Measurements from ENCODE around the gene CAPZB. TPM values are rescaled to one million over a fixed set of nuclear protein-coding genes. Genes with fewer than 3 reads are reported as not detected.

CAPZB gene
- total RNA-seq, 3 donors from 2014 or later (not counting 1 experiment from before 2014, with no cell fraction given) = 369 to 393 (median 375) TPM

DNA sequence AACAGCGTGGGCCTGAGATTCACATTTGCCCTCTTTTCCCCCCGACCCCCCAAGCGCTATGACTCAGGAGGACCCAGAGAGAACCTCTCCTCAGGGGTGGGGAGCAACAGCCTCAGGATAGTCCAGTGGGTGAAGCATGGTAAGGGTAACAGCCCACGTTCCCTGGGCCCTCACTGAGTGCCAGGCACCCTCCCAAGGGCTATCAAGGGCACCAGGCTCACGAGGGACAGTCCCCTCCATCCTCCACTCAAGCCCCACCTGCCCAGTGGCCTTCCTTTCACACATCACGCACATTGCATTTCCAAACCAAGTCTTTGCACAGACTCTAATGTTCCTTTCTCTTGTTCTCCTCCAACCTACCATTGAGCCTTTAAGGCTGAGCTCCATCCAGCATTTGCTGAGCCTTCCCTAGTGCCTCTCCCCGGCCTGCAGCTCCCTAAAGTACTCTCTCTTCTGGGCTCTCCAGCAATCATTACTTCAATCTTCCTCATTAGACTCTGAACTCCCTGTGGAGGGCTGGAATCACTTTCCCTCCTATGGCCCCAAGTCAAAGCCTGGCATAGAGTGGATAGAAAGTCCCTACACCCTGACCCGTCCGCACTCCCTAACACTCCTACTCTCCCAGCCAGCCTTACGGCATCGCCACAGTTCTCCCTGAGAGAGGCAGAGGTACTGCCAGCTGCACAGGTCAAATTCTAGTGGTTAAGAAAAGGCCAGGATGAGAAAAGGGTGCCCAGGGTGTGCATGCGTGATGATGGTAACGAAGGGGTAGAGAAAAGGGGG lies 174.4 kb downstream of the CAPZB start:
- intact Hi-C loops (cut with micrococcal nuclease) = loop anchor here (10.0 kb wide), 1 partner anchor 174 kb away; the partner anchor contains the start of gene CAPZB
- Mint-ChIP-seq H3K27ac (peak overlapping the region; percentile 0 to 78), H3K4me3 (peak overlapping the region; percentile 87), H3K36me3 (peaks cover 7% of the 10 kb centered on the region), H3K27me3 (ENCODE audit: low read depth in 2 of 2) (no peaks in the 10 kb centered on the region), H3K4me1 (peaks cover 31 to 39% of the 10 kb centered on the region in 2 donors), H3K9me3 (no peaks in the 10 kb centered on the region)
- no peak for DNase-seq
- Histone ChIP-seq H3K27ac (ENCODE audit: low read length) (no peak overlapping the region), H3K36me3 (ENCODE audit: control insufficient read depth, insufficient read depth, low read length) (peaks cover 12% of the 10 kb centered on the region), H3K4me3 (ENCODE audit: low read length) (peak overlapping the region; percentile 75), H3K4me1 (ENCODE audit: control insufficient read depth, insufficient read depth, low read length) (peaks cover 46% of the 10 kb centered on the region), H3K27me3 (ENCODE audit: control insufficient read depth, insufficient read depth, low read length) (no peaks in the 10 kb centered on the region), H3K9me3 (ENCODE audit: control insufficient read depth, insufficient read depth, low read length) (no peaks in the 10 kb centered on the region)
- 54% methylated on average over 12 of the region's 13 CpGs for WGBS (ENCODE audit: insufficient coverage)
- TF ChIP-seq, protein P1, sequence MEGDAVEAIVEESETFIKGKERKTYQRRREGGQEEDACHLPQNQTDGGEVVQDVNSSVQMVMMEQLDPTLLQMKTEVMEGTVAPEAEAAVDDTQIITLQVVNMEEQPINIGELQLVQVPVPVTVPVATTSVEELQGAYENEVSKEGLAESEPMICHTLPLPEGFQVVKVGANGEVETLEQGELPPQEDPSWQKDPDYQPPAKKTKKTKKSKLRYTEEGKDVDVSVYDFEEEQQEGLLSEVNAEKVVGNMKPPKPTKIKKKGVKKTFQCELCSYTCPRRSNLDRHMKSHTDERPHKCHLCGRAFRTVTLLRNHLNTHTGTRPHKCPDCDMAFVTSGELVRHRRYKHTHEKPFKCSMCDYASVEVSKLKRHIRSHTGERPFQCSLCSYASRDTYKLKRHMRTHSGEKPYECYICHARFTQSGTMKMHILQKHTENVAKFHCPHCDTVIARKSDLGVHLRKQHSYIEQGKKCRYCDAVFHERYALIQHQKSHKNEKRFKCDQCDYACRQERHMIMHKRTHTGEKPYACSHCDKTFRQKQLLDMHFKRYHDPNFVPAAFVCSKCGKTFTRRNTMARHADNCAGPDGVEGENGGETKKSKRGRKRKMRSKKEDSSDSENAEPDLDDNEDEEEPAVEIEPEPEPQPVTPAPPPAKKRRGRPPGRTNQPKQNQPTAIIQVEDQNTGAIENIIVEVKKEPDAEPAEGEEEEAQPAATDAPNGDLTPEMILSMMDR (IDR thresholded peaks at IDR 0.05) = no peak
- ATAC-seq = no peak

GRCh38 chr1:19310061-19310460 lies 175.3 kb downstream of the CAPZB start:
- DNase-seq = no peak
- H3K4me1 Mint-ChIP-seq = peaks cover 31 to 32% of the 10 kb centered on the region in 2 donors
- Histone ChIP-seq H3K9me3 (ENCODE audit: control insufficient read depth, insufficient read depth, low read length) (no peaks in the 10 kb centered on the region), H3K4me3 (ENCODE audit: low read length) (no peak overlapping the region), H3K27me3 (ENCODE audit: control insufficient read depth, insufficient read depth, low read length) (no peaks in the 10 kb centered on the region), H3K27ac (ENCODE audit: low read length) (no peak overlapping the region), H3K4me1 (ENCODE audit: control insufficient read depth, insufficient read depth, low read length) (peaks cover 38% of the 10 kb centered on the region), H3K36me3 (ENCODE audit: control insufficient read depth, insufficient read depth, low read length) (peaks cover 19% of the 10 kb centered on the region)
- H3K27ac Mint-ChIP-seq = no peak overlapping the region
- H3K27me3 Mint-ChIP-seq (ENCODE audit: low read depth in 2 of 2) = no peaks in the 10 kb centered on the region
- no peak for ATAC-seq
- 94% methylated on average over 4 of the region's 7 CpGs for WGBS (ENCODE audit: insufficient coverage)
- no peaks in the 10 kb centered on the region for H3K9me3 Mint-ChIP-seq
- peak overlapping the region; percentile 55 for H3K4me3 Mint-ChIP-seq
- intact Hi-C loops (cut with micrococcal nuclease) = loop anchor here (10.0 kb wide), 1 partner anchor 175 kb away; the partner anchor contains the start of gene CAPZB
- TF ChIP-seq, protein P1 (IDR thresholded peaks at IDR 0.05) = no peak
- H3K36me3 Mint-ChIP-seq = peaks cover 13% of the 10 kb centered on the region

- Histone ChIP-seq H3K4me1 (ENCODE audit: control insufficient read depth, insufficient read depth, low read length) (peaks cover 31% of the 10 kb centered on the region), H3K4me3 (ENCODE audit: low read length) (no peak overlapping the region), H3K9me3 (ENCODE audit: control insufficient read depth, insufficient read depth, low read length) (no peaks in the 10 kb centered on the region), H3K36me3 (ENCODE audit: control insufficient read depth, insufficient read depth, low read length) (peaks cover 26% of the 10 kb centered on the region), H3K27me3 (ENCODE audit: control insufficient read depth, insufficient read depth, low read length) (no peaks in the 10 kb centered on the region), H3K27ac (ENCODE audit: low read length) (no peak overlapping the region)
- H3K4me3 Mint-ChIP-seq = peak overlapping the region; percentile 63
- DNase-seq = no peak
- no peak overlapping the region for H3K27ac Mint-ChIP-seq
- no peak for ATAC-seq
- no peaks in the 10 kb centered on the region for H3K9me3 Mint-ChIP-seq
- TF ChIP-seq, protein P1 (IDR thresholded peaks at IDR 0.05) = no peak
- WGBS (ENCODE audit: insufficient coverage) = 86% methylated on average over 6 of the region's 6 CpGs
- intact Hi-C loops (cut with micrococcal nuclease) = no loop called here
- no peaks in the 10 kb centered on the region for H3K27me3 Mint-ChIP-seq (ENCODE audit: low read depth in 2 of 2)
- H3K4me1 Mint-ChIP-seq = peaks cover 31 to 32% of the 10 kb centered on the region in 2 donors
- H3K36me3 Mint-ChIP-seq = peaks cover 20% of the 10 kb centered on the region
These were observed 176.1 kb downstream of the CAPZB start for GRCh38 chr1:19309123-19309813.
